HG02759 (cell line): ENCODE measurements around the gene PXDC1.

Source experiments
- ATAC-seq: cut with Tn5 transposase; IDR thresholded peaks from one replicate; pipeline ENCODE4 v1.9.1; 2021; ENCODE audit warnings: mild to moderate bottlenecking, moderate library complexity; ENCODE audit not compliant: unreplicated experiment

PXDC1 gene, protein sequence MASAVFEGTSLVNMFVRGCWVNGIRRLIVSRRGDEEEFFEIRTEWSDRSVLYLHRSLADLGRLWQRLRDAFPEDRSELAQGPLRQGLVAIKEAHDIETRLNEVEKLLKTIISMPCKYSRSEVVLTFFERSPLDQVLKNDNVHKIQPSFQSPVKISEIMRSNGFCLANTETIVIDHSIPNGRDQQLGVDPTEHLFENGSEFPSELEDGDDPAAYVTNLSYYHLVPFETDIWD

GRCh38 chr6:3751077-3751729, at the start of gene PXDC1:
Gene PXDC1, minus strand, starts transcription at chr6:3751713. Its CDS starts 182 bp downstream, at chr6:3751531.
- ATAC-seq: peak; percentile 15

GRCh38 chr6:3800850-3801591, 49.5 kb upstream of the PXDC1 start:
- ATAC-seq: no peak

DNA sequence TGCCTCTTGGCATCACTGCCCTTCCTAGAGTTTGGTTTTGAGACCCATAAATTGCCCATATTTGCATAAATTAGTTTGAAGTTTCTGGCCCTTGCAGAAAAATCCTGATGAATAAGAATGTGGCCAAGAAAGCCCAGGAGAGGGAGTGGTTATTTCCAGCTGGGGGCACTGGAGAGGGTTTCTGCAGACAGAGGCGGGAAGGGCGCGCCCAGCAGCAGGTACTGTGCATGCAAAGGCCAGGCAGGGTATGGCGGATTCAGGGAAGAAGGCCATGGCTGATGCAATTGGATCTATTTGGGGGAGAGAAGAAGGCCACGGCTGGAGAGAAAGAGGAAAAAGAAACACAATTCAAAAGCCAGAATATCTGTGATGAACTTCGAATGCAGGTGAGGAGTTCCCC, 48.2 kb upstream of the PXDC1 start:
- ATAC-seq: no peak

DNA sequence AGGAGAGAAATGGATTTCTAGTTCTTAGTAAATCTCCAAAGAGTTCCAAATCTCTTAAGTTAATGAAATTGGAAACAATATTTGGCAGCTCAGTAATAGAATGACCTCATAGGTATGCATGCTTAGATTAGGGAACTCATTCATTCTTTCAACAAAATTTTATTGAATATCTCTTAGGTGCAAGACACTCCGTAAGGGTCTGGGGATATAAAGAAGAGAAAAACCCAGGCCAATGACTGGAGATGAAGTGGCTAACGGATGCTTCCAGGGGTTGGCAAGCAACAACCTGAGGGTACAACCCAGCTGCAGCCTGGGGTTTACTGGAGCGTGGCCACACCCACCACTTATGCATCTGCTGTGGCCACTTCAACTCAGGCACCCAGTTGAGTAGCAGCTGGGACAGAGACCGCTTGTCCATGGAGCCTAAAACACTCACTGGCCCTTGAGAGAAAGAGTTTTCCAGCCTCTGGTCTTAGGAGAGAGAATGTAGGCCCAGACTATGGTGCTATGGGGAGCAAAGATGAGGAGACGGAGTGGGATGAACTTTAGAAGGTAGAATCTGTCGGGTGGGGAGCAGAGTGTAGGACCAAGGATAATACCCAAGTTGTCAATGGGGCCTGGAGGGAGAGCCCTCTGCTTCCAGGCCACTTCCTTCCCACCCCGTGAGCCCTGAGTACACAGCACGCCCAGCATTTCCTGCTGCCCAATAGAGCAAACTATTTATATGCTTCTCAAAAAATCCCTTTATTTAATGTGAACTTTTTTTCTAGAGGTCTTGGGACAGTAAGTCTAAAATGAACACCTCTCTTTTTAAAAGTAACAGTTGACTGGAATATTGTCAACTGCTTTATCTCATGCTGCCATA, 46.8 kb upstream of the PXDC1 start:
- ATAC-seq: no peak

DNA sequence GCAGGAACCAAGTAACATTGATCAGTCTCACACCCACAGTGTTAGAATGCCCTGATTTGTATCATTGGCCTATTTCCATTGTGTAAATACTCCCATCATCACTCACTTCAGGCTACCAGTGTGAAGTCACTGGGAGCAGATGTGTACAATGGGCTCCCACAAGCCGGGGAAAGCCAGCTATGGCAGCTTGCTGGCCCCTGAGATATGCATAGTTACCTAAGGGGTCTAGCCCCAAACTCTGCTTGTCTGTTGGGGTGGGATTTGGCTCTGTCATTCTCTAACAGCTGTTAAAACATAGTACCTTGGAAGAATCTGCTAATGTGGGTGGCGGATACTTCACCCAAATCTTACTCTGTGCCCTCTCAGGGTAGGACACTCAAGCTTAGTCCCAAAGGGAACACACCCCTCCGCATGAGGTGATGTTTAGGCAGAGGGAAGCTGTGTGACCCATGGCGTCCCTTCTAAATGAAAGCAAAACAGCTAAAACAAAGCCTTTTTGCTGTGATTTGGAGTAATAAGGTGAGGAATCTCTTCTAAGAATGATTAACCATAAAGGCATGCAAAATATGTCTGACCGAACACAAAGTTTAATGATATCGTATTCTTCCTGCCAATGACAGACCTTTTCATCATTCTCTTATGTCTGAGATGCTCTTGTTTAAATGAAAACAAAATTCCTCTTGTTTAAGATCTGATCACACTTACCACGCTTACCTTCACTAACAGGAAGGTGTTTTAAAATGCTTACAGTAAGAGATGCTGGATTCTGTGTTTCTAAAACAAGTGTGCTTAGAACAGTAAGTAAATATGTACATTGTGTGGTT, 45.9 kb upstream of the PXDC1 start:
- ATAC-seq: no peak

DNA sequence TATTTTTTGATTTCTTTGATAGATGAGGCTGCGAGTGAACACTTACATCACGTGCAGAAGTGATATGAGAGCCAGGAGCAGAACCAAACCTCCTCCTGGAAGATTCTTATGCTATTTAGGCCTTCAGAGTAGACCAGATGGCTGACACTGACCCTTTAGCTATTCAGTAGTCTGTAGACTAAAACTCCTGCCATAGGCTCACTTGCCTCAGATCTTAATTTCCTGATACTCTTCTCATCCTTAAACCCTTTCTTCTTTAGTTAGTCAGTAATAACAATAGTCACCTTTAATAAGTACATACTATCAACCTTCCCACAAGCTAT, 45.2 kb upstream of the PXDC1 start:
- ATAC-seq: no peak

DNA sequence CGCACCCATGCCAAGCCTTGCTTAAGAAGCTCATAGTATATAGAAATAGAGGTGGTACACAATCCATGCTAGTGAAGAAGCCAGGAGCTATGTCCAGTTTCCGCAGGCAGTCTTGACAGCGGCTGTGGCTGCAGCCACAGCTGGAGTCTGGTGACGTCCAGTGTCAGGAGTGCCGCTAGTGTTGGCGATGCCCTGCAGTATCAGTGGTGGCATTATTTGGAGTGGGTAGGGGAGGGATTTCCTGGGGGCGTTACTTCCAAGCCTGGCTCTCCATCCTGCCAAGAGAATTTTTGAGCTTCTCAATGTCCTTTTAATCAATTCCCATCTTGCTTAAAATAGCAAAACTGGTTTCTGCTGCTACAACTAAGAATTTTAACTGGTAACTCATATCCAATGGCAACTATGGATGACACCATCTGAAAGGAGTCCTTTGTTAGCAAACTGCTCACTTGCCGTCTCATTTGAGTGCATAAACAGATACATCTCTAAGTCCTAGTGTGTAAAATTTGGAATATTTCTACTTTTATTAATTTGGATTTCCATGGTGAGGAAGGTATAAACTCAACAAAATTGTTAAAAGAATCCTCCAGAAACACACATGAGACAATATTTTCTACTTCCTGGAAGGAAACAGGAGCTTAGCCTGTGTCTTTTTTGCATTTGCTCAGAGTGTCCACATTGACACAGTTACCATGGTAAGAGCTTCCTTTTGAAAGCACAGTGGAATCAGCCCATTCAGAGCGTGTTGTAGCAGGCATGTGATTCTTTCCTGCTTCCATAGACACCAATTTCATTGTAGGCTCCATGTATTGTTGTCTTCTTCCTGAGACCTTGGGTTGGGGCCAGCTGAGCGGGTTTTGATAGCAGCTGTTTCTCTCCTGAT, 44.6 kb upstream of the PXDC1 start:
- no peak for ATAC-seq

GRCh38 chr6:3794092-3794491, 42.6 kb upstream of the PXDC1 start:
- peak; percentile 69 for ATAC-seq

- ATAC-seq: peak; percentile 45
Observed at GRCh38 chr6:3793545-3793944, 42.0 kb upstream of the PXDC1 start.

DNA sequence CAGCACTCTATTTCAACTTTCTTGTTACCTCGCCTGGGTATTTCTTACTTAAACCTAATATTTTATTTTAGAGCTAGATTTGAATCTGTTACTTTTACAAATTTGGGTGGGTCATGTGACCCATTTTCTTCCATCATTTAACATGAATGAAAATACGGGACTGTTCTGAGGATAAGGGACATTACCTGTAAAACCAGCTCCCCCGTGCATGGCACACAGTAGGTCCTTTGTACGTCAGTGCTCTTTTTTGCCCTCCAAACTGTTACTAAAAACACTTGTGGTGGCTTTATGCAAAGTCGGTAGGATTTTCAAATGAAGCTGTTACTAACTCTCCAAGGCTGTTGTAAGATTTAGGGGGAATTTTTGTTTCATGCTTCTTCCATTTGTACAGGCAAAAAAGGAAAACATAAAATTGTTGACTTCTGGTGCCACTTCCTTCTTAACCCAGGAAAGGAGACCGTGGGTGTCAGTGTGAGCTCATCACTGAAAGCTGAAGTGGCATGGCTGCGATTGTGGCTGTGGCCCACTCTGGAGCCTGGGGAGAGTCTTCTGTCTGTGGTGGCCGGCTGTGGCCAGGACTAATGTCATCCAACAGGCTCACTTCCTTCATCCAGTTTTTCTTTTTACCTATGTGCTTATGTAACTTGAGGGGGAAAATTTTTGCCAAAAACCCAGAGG, 40.2 kb upstream of the PXDC1 start:
- peak; percentile 34 for ATAC-seq

- ATAC-seq: no peak
Observed at GRCh38 chr6:3789896-3790558, 38.5 kb upstream of the PXDC1 start.

- no peak for ATAC-seq
Observed at GRCh38 chr6:3789018-3789895, 37.7 kb upstream of the PXDC1 start.

DNA sequence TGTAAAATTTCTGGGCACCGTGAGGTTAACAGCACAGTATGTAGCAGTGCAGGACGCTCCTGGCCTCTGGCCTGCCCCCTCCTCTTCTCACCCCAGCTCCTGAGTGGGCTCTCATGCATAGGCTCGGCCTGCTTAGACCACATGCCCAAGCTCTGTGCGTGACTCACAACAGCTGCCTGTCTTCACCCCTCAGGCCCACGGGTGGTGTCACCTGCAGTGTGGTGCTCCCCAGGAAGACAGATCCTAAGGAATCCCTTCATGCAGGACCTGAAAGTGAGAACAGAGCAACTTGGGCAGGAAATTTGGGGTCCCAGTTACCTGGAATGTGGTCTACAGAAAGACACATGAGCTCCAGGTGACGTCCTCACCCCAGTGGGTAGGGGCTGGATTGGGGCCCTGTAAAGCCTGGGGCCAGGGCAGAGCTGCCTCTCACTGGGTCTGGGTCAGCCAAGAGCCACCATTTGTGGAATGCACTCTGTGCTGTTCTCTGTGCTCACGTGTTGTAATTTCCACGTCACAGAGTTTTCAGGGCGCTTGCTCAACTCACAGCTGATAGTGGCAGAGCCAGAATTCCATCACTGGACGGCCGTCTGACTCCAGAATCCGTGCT, 37.0 kb upstream of the PXDC1 start:
- ATAC-seq: no peak

DNA sequence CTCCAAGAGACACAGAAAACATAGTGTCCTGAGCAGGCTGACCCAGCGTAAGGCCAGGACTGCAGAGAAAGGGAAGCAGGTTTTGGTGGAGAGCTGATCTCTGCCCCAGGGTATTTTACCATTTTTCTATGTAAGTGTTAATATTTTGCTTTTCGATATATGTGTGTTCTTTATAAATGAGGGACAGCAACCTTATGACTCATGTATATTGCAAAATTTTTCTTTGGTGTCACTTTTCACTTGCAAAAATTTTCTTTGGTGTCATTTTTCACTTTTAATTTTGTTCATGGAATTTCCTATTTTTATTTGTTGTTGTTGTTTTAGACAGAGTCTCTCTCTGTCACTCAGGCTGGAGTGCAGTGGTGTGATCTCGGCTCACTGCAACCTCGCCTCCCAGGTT, 34.6 kb upstream of the PXDC1 start:
- no peak for ATAC-seq

DNA sequence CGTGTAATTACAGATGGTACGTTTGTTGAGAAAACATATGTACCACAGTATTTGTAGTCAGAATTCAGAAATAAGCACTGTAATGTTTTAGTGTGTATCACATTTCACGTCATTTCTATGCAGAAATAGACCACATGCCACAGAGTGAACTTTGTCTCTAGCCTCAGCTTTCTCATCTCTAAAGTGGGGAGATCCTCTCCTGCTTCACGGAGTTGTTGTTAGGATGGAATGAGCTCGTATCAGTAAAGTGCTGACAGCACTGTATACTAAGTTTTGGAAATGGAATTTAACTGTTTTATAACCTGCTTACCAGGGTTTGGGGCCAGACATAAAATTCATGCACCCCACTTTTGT, 34.2 kb upstream of the PXDC1 start:
- ATAC-seq: no peak

DNA sequence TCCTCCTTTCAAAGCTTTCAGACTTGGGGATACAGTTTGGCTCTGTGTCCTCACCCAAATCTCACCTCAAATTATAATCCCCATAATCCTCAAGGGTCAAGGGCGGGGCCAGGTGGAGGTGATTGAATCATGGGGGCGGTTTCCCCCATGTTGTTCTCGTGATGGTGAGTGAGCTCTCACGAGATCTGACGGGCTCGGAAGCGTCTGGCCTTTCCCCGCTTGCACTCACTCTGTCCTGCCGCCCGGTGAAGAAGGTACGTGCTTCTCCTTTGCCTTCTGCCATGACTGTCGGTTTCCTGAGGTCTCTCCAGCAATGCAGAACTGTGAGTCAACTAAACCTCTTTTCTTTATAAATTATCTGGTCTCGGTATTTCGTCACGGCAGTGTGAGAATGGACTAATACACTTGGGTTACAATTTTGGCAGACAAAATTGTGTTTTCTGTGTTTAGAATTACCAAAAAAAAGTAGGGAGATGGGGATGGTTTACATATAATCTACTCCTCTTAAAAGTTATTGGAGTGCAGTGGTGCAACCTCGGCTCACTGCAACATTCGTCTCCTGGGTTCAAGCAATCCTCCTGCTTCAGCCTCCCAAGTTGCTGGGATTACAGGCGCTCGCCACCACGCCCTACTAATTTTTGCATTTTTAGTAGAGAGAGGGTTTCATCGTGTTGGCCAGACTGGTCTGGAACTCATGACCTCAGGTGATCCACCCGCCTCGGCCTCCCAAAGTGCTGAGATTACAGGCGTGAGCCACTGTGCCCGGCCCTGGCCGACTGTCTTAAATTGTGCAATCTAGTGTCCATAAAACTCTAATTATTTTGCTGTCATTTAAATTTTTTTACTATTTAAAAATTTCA, 33.6 kb upstream of the PXDC1 start:
- ATAC-seq: no peak
